ENCODE measurements around the gene CEMIP.

Gene CEMIP

DNA sequence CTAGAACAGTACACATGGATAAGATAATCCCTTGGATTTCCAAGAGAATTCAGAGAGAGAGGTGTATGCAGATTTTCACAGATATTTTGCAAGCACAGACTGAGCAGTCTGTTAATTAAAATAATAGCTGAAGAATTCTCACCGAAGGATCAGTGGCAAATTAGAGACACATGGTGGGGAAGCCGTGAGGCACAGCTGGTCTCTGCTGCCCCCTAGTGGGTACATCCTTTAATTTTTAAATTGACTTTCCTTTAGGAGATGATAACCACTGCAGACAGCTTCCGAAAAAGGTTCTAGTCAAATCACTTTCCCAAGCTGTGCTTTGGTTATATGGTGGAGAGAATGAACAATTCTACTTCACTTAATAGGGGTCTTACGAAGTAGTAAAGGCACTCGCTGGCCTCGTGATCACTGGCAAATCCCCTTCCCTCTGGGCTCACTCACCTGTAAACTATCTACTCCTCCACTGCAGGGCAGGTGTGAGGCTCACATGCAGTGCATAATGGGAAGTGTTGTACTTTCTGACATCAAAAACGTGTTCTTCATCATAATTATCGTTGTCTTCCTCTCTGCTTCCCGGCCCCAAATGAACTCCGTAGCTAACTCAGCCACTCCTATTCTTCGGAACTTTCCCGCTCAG, 191.0 kb downstream of the CEMIP start:
- H3K4me3 ChIP-seq (ENCODE audit: low read depth, low read length), result no peak overlapping the region
- TF ChIP-seq, protein P1, sequence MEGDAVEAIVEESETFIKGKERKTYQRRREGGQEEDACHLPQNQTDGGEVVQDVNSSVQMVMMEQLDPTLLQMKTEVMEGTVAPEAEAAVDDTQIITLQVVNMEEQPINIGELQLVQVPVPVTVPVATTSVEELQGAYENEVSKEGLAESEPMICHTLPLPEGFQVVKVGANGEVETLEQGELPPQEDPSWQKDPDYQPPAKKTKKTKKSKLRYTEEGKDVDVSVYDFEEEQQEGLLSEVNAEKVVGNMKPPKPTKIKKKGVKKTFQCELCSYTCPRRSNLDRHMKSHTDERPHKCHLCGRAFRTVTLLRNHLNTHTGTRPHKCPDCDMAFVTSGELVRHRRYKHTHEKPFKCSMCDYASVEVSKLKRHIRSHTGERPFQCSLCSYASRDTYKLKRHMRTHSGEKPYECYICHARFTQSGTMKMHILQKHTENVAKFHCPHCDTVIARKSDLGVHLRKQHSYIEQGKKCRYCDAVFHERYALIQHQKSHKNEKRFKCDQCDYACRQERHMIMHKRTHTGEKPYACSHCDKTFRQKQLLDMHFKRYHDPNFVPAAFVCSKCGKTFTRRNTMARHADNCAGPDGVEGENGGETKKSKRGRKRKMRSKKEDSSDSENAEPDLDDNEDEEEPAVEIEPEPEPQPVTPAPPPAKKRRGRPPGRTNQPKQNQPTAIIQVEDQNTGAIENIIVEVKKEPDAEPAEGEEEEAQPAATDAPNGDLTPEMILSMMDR (conservative IDR thresholded peaks at IDR 0.05; ENCODE audit: low read depth, low read length), result peak; percentile 86
- peak; percentile 74 for DNase-seq (ENCODE audit: low read depth)

DNA sequence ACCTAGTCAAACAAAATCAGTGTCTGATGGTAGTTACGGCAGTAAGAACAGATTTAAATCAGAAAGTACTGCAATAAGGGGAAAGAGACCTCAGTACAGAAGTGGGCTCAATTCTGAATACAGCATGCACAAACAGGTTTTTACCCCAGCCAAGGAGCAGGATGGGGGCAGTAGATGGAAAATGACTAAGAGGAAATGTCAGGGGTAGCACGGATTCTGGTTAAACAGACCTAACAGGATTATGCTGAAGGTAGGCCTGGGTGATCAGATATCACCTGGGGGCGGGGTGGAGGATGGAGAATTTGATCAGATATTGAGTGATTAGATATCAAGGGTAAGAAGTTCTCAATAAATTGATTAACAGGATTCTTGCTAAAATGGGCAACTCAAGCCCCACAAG, 191.5 kb downstream of the CEMIP start:
- no peak overlapping the region for H3K4me3 ChIP-seq (ENCODE audit: low read depth, low read length)
- no peak for DNase-seq (ENCODE audit: low read depth)
- TF ChIP-seq, protein P1 (conservative IDR thresholded peaks at IDR 0.05; ENCODE audit: low read depth, low read length), result no peak

DNA sequence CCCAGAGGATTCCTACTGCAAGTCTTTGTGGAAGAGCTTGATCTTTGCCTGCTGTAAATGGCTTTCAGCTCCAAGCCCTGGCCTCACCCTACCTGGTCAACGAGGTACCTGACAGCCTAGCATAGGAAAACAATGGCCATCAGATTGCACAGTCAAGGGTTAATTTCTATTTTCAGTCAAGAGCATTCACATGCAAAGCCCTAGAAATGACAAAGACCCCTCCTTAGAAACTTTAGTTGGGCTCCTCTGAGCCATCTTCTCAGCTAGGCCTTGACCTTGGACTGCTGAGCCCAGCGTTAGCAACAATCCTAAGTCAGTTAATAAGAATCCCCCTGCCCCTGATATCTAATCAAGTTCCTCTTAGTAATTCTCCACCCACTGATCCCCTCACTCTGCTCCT, 192.0 kb downstream of the CEMIP start:
- no peak for DNase-seq (ENCODE audit: low read depth)
- no peak overlapping the region for H3K4me3 ChIP-seq (ENCODE audit: low read depth, low read length)
- TF ChIP-seq, protein P1 (conservative IDR thresholded peaks at IDR 0.05; ENCODE audit: low read depth, low read length), result no peak

DNA sequence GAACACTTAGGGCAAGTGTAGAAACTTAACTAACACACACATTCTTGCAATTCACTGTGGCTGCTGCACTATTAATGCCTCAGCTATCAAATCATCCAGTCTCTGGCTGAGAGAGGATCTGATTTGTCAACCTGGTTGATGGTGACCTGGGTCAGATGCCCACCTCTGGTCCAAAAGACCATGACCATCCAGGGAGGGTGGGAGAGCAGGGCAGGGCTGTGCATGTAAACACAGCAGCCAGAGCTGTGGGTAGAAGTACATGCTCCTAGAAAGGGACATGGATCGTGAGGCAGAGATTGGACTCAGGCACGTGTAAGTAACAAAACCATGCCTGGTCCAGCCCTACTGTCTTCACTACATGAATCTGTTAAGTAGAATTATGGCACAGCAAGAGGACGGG, 193.1 kb downstream of the CEMIP start:
- TF ChIP-seq, protein P1 (conservative IDR thresholded peaks at IDR 0.05; ENCODE audit: low read depth, low read length), result no peak
- no peak for DNase-seq (ENCODE audit: low read depth)
- no peak overlapping the region for H3K4me3 ChIP-seq (ENCODE audit: low read depth, low read length)

DNA sequence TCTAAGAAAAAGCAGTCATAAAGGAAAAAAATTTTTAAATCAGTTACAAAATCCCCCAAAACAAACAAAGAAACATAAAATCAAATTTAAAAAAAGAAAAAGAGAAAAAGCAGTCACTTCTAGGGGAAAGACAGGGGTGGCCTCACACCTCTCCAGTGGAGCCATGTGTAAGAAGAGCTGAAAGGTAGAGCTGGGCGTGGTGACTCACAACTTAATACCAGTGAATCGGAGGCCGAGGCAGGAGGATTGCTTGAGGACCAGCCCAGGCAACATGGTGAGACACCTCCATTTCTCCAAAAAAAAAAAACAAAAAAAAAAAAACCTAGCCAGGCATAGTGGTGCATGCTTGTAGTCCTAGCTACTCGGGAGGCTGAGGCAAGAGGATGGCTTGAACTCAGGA, 195.7 kb downstream of the CEMIP start:
- no peak for DNase-seq (ENCODE audit: low read depth)
- H3K4me3 ChIP-seq (ENCODE audit: low read depth, low read length), result no peak overlapping the region
- TF ChIP-seq, protein P1 (conservative IDR thresholded peaks at IDR 0.05; ENCODE audit: low read depth, low read length), result no peak

DNA sequence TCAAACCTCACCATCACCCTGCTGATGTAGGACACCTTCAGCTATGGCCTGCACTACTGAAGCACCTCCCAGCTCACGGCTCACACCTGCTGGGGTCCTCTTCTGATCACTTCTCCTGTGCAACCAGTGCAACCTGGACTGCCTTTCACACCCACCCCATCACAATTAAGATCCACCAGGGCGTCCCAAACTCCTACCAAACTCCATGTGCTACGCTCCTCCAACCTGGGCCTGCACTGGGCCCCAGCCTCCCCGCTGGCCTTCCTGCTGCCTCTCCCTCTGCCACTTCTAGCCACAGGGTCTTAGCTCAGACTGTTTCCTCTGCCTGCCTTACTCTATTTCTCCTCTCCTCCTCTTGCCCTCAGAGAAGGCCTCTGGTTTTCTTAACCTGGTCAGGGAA, 197.7 kb downstream of the CEMIP start:
- no peak for DNase-seq (ENCODE audit: low read depth)
- no peak overlapping the region for H3K4me3 ChIP-seq (ENCODE audit: low read depth, low read length)
- TF ChIP-seq, protein P1 (conservative IDR thresholded peaks at IDR 0.05; ENCODE audit: low read depth, low read length), result no peak

DNA sequence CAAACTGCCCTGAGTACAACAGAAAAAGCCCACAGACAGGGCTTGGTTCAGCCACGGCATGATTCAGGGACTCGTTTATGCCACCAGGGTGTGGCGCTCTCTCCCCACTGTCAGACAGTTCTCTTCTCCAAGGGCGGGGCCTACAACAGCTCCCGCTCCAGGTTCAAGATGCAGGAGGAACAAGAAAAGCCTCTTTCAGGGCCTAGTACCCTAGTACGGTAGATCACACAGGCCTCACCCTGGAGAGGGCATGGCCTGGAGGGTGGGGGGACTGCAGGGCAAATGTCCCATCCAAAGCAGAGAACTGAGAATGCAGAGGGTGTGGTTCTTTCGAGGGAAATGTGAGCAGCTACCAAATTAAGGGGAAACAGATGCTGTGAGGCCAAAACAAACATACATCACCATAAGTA, 198.5 kb downstream of the CEMIP start:
- no peak overlapping the region for H3K4me3 ChIP-seq (ENCODE audit: low read depth, low read length)
- TF ChIP-seq, protein P1 (conservative IDR thresholded peaks at IDR 0.05; ENCODE audit: low read depth, low read length), result peak; percentile 81
- peak; percentile 74 for DNase-seq (ENCODE audit: low read depth)
